Endothelial cell of umbilical vein (primary cell): ENCODE measurements around the gene IRS1. TPM values are rescaled to one million over a fixed set of nuclear protein-coding genes. Genes with fewer than 3 reads are reported as not detected.

ENCODE experiments used
- BruUV-seq: library from RNA; stranded (reverse); fragments of 400-500 nt; replicated peaks from 2 replicates; lab custom pipeline; 2021; lab: Mats Ljungman, UMichigan
- CTCF ChIA-PET: fragments of 300-600, 350-600 bp; sonication (Branson Sonifier 250); formaldehyde crosslinking; loops from one replicate; lab custom pipeline; 2021; ENCODE audit warnings: antibody characterized with exemption, inconsistent platforms; lab: Charles Lee
- POLR2A ChIA-PET: fragments of 300-600, 350-600 bp; sonication (Branson Sonifier 250); formaldehyde crosslinking; loops from one replicate; lab custom pipeline; 2021; ENCODE audit warnings: antibody characterized with exemption, inconsistent platforms; lab: Charles Lee
- DNase-seq: peaks from one replicate; pipeline ENCODE4 v3.0.0-alpha.2; 2011; ENCODE audit warnings: low read depth, low spot score
- FAIRE-seq: peaks from 2 replicates; lab custom pipeline; 2011; peaks lifted over from hg19 to GRCh38; lab: Jason Lieb, UNC
- H2AFZ ChIP-seq: 2 replicates; pipeline ENCODE4 v1.6.0; 2012; ENCODE audit warnings: low read depth, low read length, control low read depth, inconsistent platforms
- H3K27ac ChIP-seq: 2 replicates; pipeline ENCODE4 v1.5.1; 2011; ENCODE audit warnings: low read depth, mild to moderate bottlenecking, control low read depth, low read length, moderate library complexity; ENCODE audit not compliant: insufficient read depth
- H3K27me3 ChIP-seq, 2 experiments: 2 replicates each; pipeline versions ENCODE4 v1.6.0 to v1.6.1; 2011; ENCODE audit warnings: low read length in 2 of 2, mixed read lengths in 1 of 2; ENCODE audit not compliant: control insufficient read depth in 2 of 2, insufficient read depth in 2 of 2
- H3K36me3 ChIP-seq, 2 experiments: 2 replicates in 1 of 2; 3 replicates in 1 of 2; pipeline ENCODE4 v1.5.1; 2011; ENCODE audit warnings: low read length in 2 of 2, mild to moderate bottlenecking in 1 of 2, moderate library complexity in 1 of 2; ENCODE audit not compliant: control insufficient read depth in 2 of 2, insufficient read depth in 2 of 2; ENCODE audit errors: extremely low read depth in 1 of 2
- H3K4me1 ChIP-seq: 3 replicates; pipeline ENCODE4 v1.5.1; 2011; ENCODE audit warnings: mild to moderate bottlenecking, low read length; ENCODE audit not compliant: control insufficient read depth, insufficient read depth; ENCODE audit errors: extremely low read depth
- H3K4me2 ChIP-seq: 2 replicates; pipeline ENCODE4 v1.6.1; 2011; ENCODE audit warnings: low read length, control low read depth, mixed read lengths; ENCODE audit not compliant: insufficient read depth
- H3K4me3 ChIP-seq, 3 experiments: fragments of 200-600 bp in 1 of 3; sonication (generic), shearing (Covaris generic) in 1 of 3; replicated peaks in 1 of 3; 2 replicates each; pipeline ENCODE4 v1.5.1; 2011 to 2016; ENCODE audit warnings: control low read depth in 3 of 3, low read length in 3 of 3, mild to moderate bottlenecking in 2 of 3, inconsistent platforms in 1 of 3, low read depth in 1 of 3, moderate library complexity in 1 of 3; ENCODE audit not compliant: insufficient read depth in 1 of 3
- H3K79me2 ChIP-seq: 2 replicates; pipeline ENCODE4 v1.6.0; 2012; ENCODE audit warnings: low read length, inconsistent platforms; ENCODE audit not compliant: control insufficient read depth, insufficient read depth
- H3K9ac ChIP-seq: replicated peaks from 2 replicates; pipeline ENCODE3; 2011; ENCODE audit warnings: low read length, control low read depth; ENCODE audit not compliant: insufficient read depth; ENCODE audit errors: extremely low read depth
- H3K9me1 ChIP-seq: replicated peaks from 3 replicates; pipeline ENCODE4 v1.6.0; 2011; ENCODE audit warnings: mild to moderate bottlenecking, low read length; ENCODE audit not compliant: control insufficient read depth, insufficient read depth; ENCODE audit errors: extremely low read depth
- H3K9me3 ChIP-seq: replicated peaks from 2 replicates; pipeline ENCODE4 v1.5.1; 2012; ENCODE audit warnings: low read length, inconsistent platforms; ENCODE audit not compliant: control insufficient read depth, insufficient read depth
- H4K20me1 ChIP-seq: replicated peaks from 2 replicates; pipeline ENCODE3; 2011; ENCODE audit warnings: mild to moderate bottlenecking, low read length; ENCODE audit not compliant: control insufficient read depth, insufficient read depth; ENCODE audit errors: extremely low read depth
- CTCF ChIP-seq, 2 donors: IDR thresholded peaks; 1 replicate in 1 of 2; 2 replicates in 1 of 2; pipeline ENCODE4 v1.5.1; 2011; ENCODE audit warnings: low read length in 2 of 2, mild to moderate bottlenecking in 2 of 2, moderate library complexity in 2 of 2, control low read depth in 1 of 2, inconsistent platforms in 1 of 2, low read depth in 1 of 2; ENCODE audit not compliant: insufficient read depth in 1 of 2; ENCODE audit errors: extremely low read depth in 1 of 2
- EZH2 ChIP-seq: IDR thresholded peaks from 2 replicates; pipeline ENCODE4 v1.6.1; 2012; ENCODE audit warnings: borderline replicate concordance, low read depth, mild to moderate bottlenecking, moderate library complexity, low read length, inconsistent platforms; ENCODE audit not compliant: severe bottlenecking
- FOS ChIP-seq: IDR thresholded peaks from 2 replicates; pipeline ENCODE4 v1.6.1; 2011; ENCODE audit warnings: mild to moderate bottlenecking, low read length, moderate library complexity, borderline replicate concordance; ENCODE audit not compliant: insufficient read depth
- GATA2 ChIP-seq: IDR thresholded peaks from 2 replicates; pipeline ENCODE4 v1.7.0; 2011; ENCODE audit warnings: low read depth, mild to moderate bottlenecking, moderate library complexity, mixed read lengths, low read length; ENCODE audit not compliant: insufficient read length, insufficient read depth
- JUN ChIP-seq: IDR thresholded peaks from 2 replicates; pipeline ENCODE4 v1.6.1; 2011; ENCODE audit warnings: borderline replicate concordance, low read depth; ENCODE audit not compliant: insufficient read length, insufficient read depth
- MAX ChIP-seq: IDR thresholded peaks from 2 replicates; pipeline ENCODE4 v1.6.1; 2011; ENCODE audit not compliant: insufficient read depth, insufficient read length
- MYC ChIP-seq: IDR thresholded peaks from one replicate; pipeline ENCODE4 v1.6.1; 2011; ENCODE audit warnings: mild to moderate bottlenecking, low read depth, low read length
- POLR2A ChIP-seq: IDR thresholded peaks from 2 replicates; pipeline ENCODE4 v1.6.1; 2012; ENCODE audit warnings: low read depth, mild to moderate bottlenecking, control low read depth, low read length
- POLR2AphosphoS5 ChIP-seq: IDR thresholded peaks from 2 replicates; pipeline ENCODE4 v1.6.1; 2012; ENCODE audit warnings: low read depth, mild to moderate bottlenecking, control low read depth, low read length, moderate library complexity; ENCODE audit not compliant: insufficient read depth
- dilution Hi-C: fragments of 300-500 bp; cut with MboI; formaldehyde crosslinking; loops from one replicate; pipeline ENCODE4 v1.15.0; 2019; ENCODE audit warnings: low sequenced_read_pairs; ENCODE audit not compliant: extremely low pct_ligation_motif_present
- intact Hi-C: fragments of 100-400 bp; cut with micrococcal nuclease; formaldehyde crosslinking; loops from one replicate; pipeline ENCODE4 v1.10.0; 2022
- polyA plus RNA-seq, 4 experiments: library from polyadenylated mRNA; depleted of rRNA in 3 of 4; stranded (reverse) in 3 of 4; unstranded in 1 of 4; fragments of >200 nt; gene quantifications; 2 replicates each; pipeline versions ENCODE4 v1.2.1 to v1.2.3, GENCODE V29; 2011 to 2012; ENCODE audit warnings: missing spikeins in 1 of 4
- total RNA-seq: library from RNA; stranded (reverse); gene quantifications from 2 replicates; pipeline ENCODE4 v1.2.3, GENCODE V29; 2021

The IRS1 gene
- total and polyA plus RNA-seq, 2 donors (not counting 3 experiments of a cell fraction or from before 2014, with no cell fraction given), result 0.10 to 0.11 TPM

GRCh38 chr2:226739545-226740030 is 60.0 kb downstream of the IRS1 start:
- DNase-seq, result no peak

More at GRCh38 chr2:226739545-226740030, 60.0 kb downstream of the IRS1 start:
- Histone ChIP-seq H3K79me2 (no peaks in the 10 kb centered on the region), H3K9me3 (no peaks in the 10 kb centered on the region), H3K4me1 (no peaks in the 10 kb centered on the region), H3K4me2 (no peak overlapping the region), H3K27ac (no peak overlapping the region), H3K4me3 (no peak overlapping the region), H2AFZ (no peak overlapping the region), H4K20me1 (no peaks in the 10 kb centered on the region), H3K9ac (no peak overlapping the region), H3K36me3 (no peaks in the 10 kb centered on the region), H3K9me1 (no peaks in the 10 kb centered on the region), H3K27me3 (no peaks in the 10 kb centered on the region)
- CTCF ChIA-PET, result no interaction called here
- intact Hi-C loops (no loop called here), dilution Hi-C loops (no loop called here)
- BruUV-seq, result no TSS peak
- no peak for TF ChIP-seq EZH2
- TF ChIP-seq FOS, result no peak
- TF ChIP-seq MYC, result no peak
- no peak for TF ChIP-seq POLR2A
- no peak for TF ChIP-seq GATA2
- TF ChIP-seq POLR2AphosphoS5, result no peak
- TF ChIP-seq CTCF (IDR thresholded peaks at IDR 0.05; ENCODE audit: extremely low read depth in 1 of 2, insufficient read depth in 1 of 2, low read depth in 1 of 2, low read length in 2 of 2), result no peak
- TF ChIP-seq JUN, result no peak
- TF ChIP-seq MAX, result no peak
- FAIRE-seq, result no peak
- POLR2A ChIA-PET, result no interaction called here
